Lower leg skin (tissue), 3 donors: ENCODE results near the gene VSIG2.

Source experiments
- POLR2A ChIP-seq, 2 donors: fragments of 450-650 bp; IDR thresholded peaks; one replicate each; pipeline ENCODE4 v1.6.1; 2016 to 2017; ENCODE audit warnings: antibody characterized with exemption in 2 of 2, mild to moderate bottlenecking in 1 of 2, moderate library complexity in 1 of 2
- TF ChIP-seq, protein P1 (sequence below), 3 donors: fragments of 450-650 bp; IDR thresholded peaks; one replicate each; pipeline ENCODE4 v1.5.1; 2016; ENCODE audit warnings: antibody characterized with exemption in 3 of 3, mild to moderate bottlenecking in 3 of 3, moderate library complexity in 2 of 3

DNA sequence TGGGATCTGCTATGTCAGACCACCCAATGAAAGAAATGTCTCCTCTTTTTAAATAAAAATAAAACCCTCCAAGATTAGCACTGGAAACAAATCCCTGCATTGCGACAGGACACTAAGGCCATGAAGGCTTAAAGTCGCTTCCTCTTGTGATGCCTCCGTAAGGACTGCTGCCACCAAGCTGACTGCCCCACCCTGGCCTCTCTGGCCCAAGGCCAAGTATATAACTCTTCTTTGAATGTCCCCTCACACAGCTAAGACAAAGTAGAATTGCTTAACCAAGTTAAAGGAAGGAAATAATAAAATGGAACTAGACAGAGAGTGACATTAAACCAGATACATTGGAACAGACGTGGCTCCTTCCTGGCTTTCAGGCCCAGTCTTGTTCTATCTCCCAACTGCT lies 19.8 kb downstream of the VSIG2 start:
- TF ChIP-seq, protein P1, sequence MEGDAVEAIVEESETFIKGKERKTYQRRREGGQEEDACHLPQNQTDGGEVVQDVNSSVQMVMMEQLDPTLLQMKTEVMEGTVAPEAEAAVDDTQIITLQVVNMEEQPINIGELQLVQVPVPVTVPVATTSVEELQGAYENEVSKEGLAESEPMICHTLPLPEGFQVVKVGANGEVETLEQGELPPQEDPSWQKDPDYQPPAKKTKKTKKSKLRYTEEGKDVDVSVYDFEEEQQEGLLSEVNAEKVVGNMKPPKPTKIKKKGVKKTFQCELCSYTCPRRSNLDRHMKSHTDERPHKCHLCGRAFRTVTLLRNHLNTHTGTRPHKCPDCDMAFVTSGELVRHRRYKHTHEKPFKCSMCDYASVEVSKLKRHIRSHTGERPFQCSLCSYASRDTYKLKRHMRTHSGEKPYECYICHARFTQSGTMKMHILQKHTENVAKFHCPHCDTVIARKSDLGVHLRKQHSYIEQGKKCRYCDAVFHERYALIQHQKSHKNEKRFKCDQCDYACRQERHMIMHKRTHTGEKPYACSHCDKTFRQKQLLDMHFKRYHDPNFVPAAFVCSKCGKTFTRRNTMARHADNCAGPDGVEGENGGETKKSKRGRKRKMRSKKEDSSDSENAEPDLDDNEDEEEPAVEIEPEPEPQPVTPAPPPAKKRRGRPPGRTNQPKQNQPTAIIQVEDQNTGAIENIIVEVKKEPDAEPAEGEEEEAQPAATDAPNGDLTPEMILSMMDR (IDR thresholded peaks at IDR 0.05), result no peak
- TF ChIP-seq POLR2A (IDR thresholded peaks at IDR 0.05), result no peak
